Measurements from ENCODE around the gene ELL.

Gene ELL

GRCh38 chr19:18477974-18478373 is 43.9 kb downstream of the ELL start:
- no peak for TF ChIP-seq CTCF (IDR thresholded peaks at IDR 0.05; ENCODE audit: extremely low read depth, missing control alignments)
- DNase-seq (ENCODE audit: low spot score), result no peak

- TF ChIP-seq CTCF (IDR thresholded peaks at IDR 0.05; ENCODE audit: extremely low read depth, missing control alignments), result no peak
- DNase-seq (ENCODE audit: low spot score), result no peak
Observed at GRCh38 chr19:18477042-18477779, 44.7 kb downstream of the ELL start.

GRCh38 chr19:18476507-18477041 is 45.3 kb downstream of the ELL start:
- no peak for TF ChIP-seq CTCF (IDR thresholded peaks at IDR 0.05; ENCODE audit: extremely low read depth, missing control alignments)
- no peak for DNase-seq (ENCODE audit: low spot score)

GRCh38 chr19:18475762-18476331 is 46.0 kb downstream of the ELL start:
- TF ChIP-seq CTCF (IDR thresholded peaks at IDR 0.05; ENCODE audit: extremely low read depth, missing control alignments), result no peak
- no peak for DNase-seq (ENCODE audit: low spot score)

GRCh38 chr19:18475004-18475453 is 46.8 kb downstream of the ELL start:
- no peak for TF ChIP-seq CTCF (IDR thresholded peaks at IDR 0.05; ENCODE audit: extremely low read depth, missing control alignments)
- no peak for DNase-seq (ENCODE audit: low spot score)

GRCh38 chr19:18474366-18474887 is 47.4 kb downstream of the ELL start:
- no peak for DNase-seq (ENCODE audit: low spot score)
- no peak for TF ChIP-seq CTCF (IDR thresholded peaks at IDR 0.05; ENCODE audit: extremely low read depth, missing control alignments)

GRCh38 chr19:18473706-18474087 is 48.2 kb downstream of the ELL start:
- no peak for DNase-seq (ENCODE audit: low spot score)
- no peak for TF ChIP-seq CTCF (IDR thresholded peaks at IDR 0.05; ENCODE audit: extremely low read depth, missing control alignments)

All from GM20000 (cell line).